Thoracic aorta (tissue), 2 donors: ENCODE data around the gene DKK1. TPM values are rescaled to one million over a fixed set of nuclear protein-coding genes. Genes with fewer than 3 reads are reported as not detected.

Experiments used
- ATAC-seq: fragments of 150-250 bp; one replicate; pipeline ENCODE4 v1.8.0; 2017; ENCODE audit warnings: low read depth; ENCODE audit not compliant: insufficient number of reproducible peaks, low FRiP score
- DNase-seq: peaks from one replicate; pipeline ENCODE4 v3.0.0-alpha.2; 2020; ENCODE audit warnings: low spot score
- H3K27ac ChIP-seq, 2 donors: fragments of 200-600 bp; sonication (generic); 1 replicate in 1 of 2; 2 replicates in 1 of 2; pipeline ENCODE4 v1.5.1; 2016; ENCODE audit warnings: mild to moderate bottlenecking in 2 of 2, moderate library complexity in 2 of 2
- H3K27me3 ChIP-seq: fragments of 200-600 bp; sonication (generic); replicated peaks from 2 replicates; pipeline ENCODE4 v1.6.0; 2016; ENCODE audit warnings: mild to moderate bottlenecking; ENCODE audit not compliant: insufficient read depth
- H3K36me3 ChIP-seq: fragments of 200-600 bp; sonication (generic); one replicate; pipeline ENCODE4 v1.5.1; 2016
- H3K4me1 ChIP-seq, 2 donors: fragments of 200-600 bp; sonication (generic); 1 replicate in 1 of 2; 2 replicates in 1 of 2; pipeline versions ENCODE4 v1.5.1 to v1.6.0; 2016; ENCODE audit warnings: low read depth in 2 of 2, mild to moderate bottlenecking in 1 of 2; ENCODE audit not compliant: control insufficient read depth in 1 of 2
- H3K4me3 ChIP-seq: fragments of 200-600 bp; sonication (generic); 2 replicates; pipeline ENCODE4 v1.5.1; 2016; ENCODE audit warnings: mild to moderate bottlenecking
- H3K9me3 ChIP-seq: fragments of 200-600 bp; sonication (generic); 2 replicates; pipeline ENCODE4 v1.5.1; 2016
- total RNA-seq, 2 donors: library from RNA; depleted of rRNA; stranded (reverse); fragments of >200 nt; gene quantifications; one replicate each; pipeline versions ENCODE4 v1.1.0 to v1.2.3, GENCODE V29; 2016
- TF ChIP-seq, protein P1 (sequence below): fragments of 200-600 bp; sonication (generic); IDR thresholded peaks from one replicate; pipeline ENCODE4 v1.5.1; 2019; ENCODE audit warnings: antibody characterized with exemption

DKK1 gene
- total RNA-seq, 2 donors from 2014 or later: 0.78 to 3.2 TPM

DNA sequence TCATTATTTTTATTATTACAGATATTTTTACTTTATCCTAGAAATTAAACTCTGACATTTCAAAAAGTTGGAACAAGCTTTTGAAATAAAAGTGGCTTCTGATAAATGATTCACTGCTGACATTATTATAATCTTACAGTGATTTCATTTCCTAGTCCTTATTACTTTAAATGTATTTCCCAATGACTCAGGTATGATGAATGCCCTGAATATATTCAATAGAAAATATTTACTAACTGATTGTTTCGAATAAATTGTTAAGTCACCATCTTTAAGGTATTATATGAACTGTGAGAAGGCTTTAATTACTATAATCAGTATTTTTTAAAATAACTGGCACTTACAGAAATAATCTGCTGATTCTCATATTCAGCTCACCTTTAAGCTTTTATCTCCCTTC is 21.6 kb downstream of the DKK1 start:
- Histone ChIP-seq H3K27me3 (no peaks in the 10 kb centered on the region), H3K27ac (no peak overlapping the region), H3K4me1 (no peaks in the 10 kb centered on the region), H3K9me3 (no peaks in the 10 kb centered on the region), H3K4me3 (no peak overlapping the region), H3K36me3 (no peaks in the 10 kb centered on the region)
- no peak for ATAC-seq
- DNase-seq: no peak
- TF ChIP-seq, protein P1, sequence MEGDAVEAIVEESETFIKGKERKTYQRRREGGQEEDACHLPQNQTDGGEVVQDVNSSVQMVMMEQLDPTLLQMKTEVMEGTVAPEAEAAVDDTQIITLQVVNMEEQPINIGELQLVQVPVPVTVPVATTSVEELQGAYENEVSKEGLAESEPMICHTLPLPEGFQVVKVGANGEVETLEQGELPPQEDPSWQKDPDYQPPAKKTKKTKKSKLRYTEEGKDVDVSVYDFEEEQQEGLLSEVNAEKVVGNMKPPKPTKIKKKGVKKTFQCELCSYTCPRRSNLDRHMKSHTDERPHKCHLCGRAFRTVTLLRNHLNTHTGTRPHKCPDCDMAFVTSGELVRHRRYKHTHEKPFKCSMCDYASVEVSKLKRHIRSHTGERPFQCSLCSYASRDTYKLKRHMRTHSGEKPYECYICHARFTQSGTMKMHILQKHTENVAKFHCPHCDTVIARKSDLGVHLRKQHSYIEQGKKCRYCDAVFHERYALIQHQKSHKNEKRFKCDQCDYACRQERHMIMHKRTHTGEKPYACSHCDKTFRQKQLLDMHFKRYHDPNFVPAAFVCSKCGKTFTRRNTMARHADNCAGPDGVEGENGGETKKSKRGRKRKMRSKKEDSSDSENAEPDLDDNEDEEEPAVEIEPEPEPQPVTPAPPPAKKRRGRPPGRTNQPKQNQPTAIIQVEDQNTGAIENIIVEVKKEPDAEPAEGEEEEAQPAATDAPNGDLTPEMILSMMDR: no peak

DNA sequence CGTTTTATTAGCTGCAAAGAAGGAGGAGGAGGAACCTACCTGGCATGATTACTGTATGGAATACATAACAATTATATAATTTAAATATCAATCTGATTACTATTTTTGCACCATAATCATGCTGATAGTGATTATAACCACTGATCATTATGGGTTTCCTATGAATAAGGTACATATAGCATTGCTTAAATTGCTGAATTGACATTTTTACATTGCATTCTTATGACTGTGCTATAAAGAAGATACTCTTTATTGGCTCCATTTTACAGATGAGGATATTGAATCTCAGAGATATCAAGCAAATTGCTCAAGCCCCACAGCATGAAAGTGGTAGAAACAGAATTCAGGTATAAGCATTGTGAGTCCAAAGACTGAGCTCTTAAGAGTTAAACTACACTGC is 23.1 kb downstream of the DKK1 start:
- no peak for ATAC-seq
- Histone ChIP-seq H3K9me3 (no peaks in the 10 kb centered on the region), H3K4me3 (no peak overlapping the region), H3K27ac (no peak overlapping the region), H3K27me3 (no peaks in the 10 kb centered on the region), H3K36me3 (no peaks in the 10 kb centered on the region), H3K4me1 (no peaks in the 10 kb centered on the region)
- no peak for DNase-seq
- TF ChIP-seq, protein P1: no peak

DNA sequence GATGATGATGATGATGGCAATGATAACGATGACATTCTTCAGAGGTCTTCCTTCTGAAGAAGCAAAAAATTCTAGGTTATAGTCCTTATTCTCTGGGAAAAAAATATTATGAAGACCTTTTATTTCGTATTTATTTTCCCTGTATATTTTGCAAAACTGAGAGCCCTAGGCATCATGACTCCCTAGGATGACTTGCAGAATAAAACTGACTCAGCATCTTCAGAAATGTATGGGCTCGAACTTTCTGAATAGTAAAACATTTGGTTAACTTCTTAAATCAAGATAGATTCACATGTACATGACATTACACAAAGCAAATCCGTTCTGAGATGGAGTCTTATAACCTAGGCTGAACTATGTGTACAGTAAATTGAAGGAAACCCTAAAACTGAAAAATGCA is 29.4 kb downstream of the DKK1 start:
- Histone ChIP-seq H3K27me3 (no peaks in the 10 kb centered on the region), H3K9me3 (no peaks in the 10 kb centered on the region), H3K4me1 (no peaks in the 10 kb centered on the region), H3K4me3 (no peak overlapping the region), H3K27ac (no peak overlapping the region), H3K36me3 (no peaks in the 10 kb centered on the region)
- TF ChIP-seq, protein P1: no peak
- no peak for DNase-seq
- ATAC-seq: no peak

- Histone ChIP-seq H3K4me3 (no peak overlapping the region), H3K27ac (no peak overlapping the region), H3K4me1 (no peaks in the 10 kb centered on the region), H3K36me3 (no peaks in the 10 kb centered on the region), H3K27me3 (no peaks in the 10 kb centered on the region), H3K9me3 (no peaks in the 10 kb centered on the region)
- DNase-seq: no peak
- ATAC-seq: no peak
- TF ChIP-seq, protein P1: no peak
These were observed 32.6 kb downstream of the DKK1 start for GRCh38 chr10:52346394-52347326.

DNA sequence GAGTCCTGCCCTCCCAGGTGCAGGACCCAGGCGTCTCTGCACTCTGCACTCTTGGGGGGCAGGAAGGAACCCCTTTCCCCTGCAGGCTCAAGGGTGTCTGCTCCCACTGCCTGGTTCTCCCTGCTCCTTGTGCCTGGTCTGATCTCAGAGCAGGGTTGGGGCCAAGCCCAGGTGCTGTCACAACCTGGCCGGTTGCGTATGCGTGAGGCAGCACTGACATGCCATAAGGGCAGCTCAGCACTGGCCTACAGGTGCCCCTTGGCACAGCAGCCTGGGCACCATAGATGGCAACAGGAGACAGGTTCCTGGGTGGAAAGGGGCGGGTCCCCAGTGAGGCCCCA is 33.2 kb downstream of the DKK1 start:
- ATAC-seq (no peak), DNase-seq (no peak)
- TF ChIP-seq, protein P1: no peak
- Histone ChIP-seq H3K36me3 (no peaks in the 10 kb centered on the region), H3K4me1 (no peaks in the 10 kb centered on the region), H3K9me3 (no peaks in the 10 kb centered on the region), H3K27ac (no peak overlapping the region), H3K27me3 (no peaks in the 10 kb centered on the region), H3K4me3 (no peak overlapping the region)
